ENCODE measurements around the gene CD226. TPM values are rescaled to one million over a fixed set of nuclear protein-coding genes. Genes with fewer than 3 reads are reported as not detected.

Gene CD226
- total and polyA plus RNA-seq, 4 donors, result 1.2 to 2.2 (median 1.6) TPM

DNA sequence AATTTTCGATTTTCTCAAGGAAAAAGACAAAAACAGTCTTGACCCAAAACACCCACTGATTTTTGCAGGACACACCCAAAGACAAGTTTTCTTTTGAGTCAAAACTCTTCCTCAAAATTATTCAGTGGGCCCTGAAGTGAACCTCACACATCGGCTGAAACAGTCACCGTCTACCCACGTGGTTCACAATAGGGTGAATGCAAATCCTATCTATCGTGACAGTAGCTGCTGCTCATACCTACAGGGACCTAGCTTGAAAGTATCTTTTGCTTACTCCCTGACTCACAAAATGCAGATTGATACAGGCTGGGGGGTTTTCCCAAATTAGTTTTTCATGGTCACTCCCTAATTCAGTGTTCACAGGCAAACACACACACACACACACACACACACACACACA, 10.7 kb upstream of the CD226 start:
- Histone ChIP-seq H3K4me3 (ENCODE audit: low read depth, low read length) (no peak overlapping the region), H3K9me3 (ENCODE audit: control insufficient read depth, insufficient read depth, low read length) (no peaks in the 10 kb centered on the region), H3K4me1 (ENCODE audit: control insufficient read depth, insufficient read depth, low read length) (no peaks in the 10 kb centered on the region), H3K27ac (ENCODE audit: low read depth, low read length) (no peak overlapping the region), H3K36me3 (ENCODE audit: control insufficient read depth, insufficient read depth, low read length) (no peaks in the 10 kb centered on the region), H3K27me3 (ENCODE audit: control insufficient read depth, insufficient read depth, low read length) (no peaks in the 10 kb centered on the region)
- WGBS (ENCODE audit: insufficient coverage), result 94% methylated on average over 5 of the region's 5 CpGs
- no peak for DNase-seq (ENCODE audit: low read depth in 4 of 6, low spot score in 6 of 6)

- H3K36me3 ChIP-seq (ENCODE audit: control insufficient read depth, insufficient read depth, low read length), result no peaks in the 10 kb centered on the region
- H3K4me3 ChIP-seq (ENCODE audit: low read depth, low read length), result no peak overlapping the region
- WGBS (ENCODE audit: insufficient coverage), result 90% methylated on average over 3 of the region's 3 CpGs
- no peaks in the 10 kb centered on the region for H3K9me3 ChIP-seq (ENCODE audit: control insufficient read depth, insufficient read depth, low read length)
- H3K4me1 ChIP-seq (ENCODE audit: control insufficient read depth, insufficient read depth, low read length), result no peaks in the 10 kb centered on the region
- no peak overlapping the region for H3K27ac ChIP-seq (ENCODE audit: low read depth, low read length)
- H3K27me3 ChIP-seq (ENCODE audit: control insufficient read depth, insufficient read depth, low read length), result no peaks in the 10 kb centered on the region
- DNase-seq (ENCODE audit: low read depth in 4 of 6, low spot score in 6 of 6), result no peak
Observed at GRCh38 chr18:69957747-69958146, 10.1 kb upstream of the CD226 start.

GRCh38 chr18:69956665-69957620, 9.3 kb upstream of the CD226 start:
- 53% methylated on average over 16 of the region's 20 CpGs for WGBS (ENCODE audit: insufficient coverage)
- no peak overlapping the region for H3K27ac ChIP-seq (ENCODE audit: low read depth, low read length)
- DNase-seq (ENCODE audit: low read depth in 4 of 6, low spot score in 6 of 6), result no peak
- H3K4me3 ChIP-seq (ENCODE audit: low read depth, low read length), result no peak overlapping the region
- no peaks in the 10 kb centered on the region for H3K4me1 ChIP-seq (ENCODE audit: control insufficient read depth, insufficient read depth, low read length)
- H3K36me3 ChIP-seq (ENCODE audit: control insufficient read depth, insufficient read depth, low read length), result no peaks in the 10 kb centered on the region
- no peaks in the 10 kb centered on the region for H3K27me3 ChIP-seq (ENCODE audit: control insufficient read depth, insufficient read depth, low read length)
- no peaks in the 10 kb centered on the region for H3K9me3 ChIP-seq (ENCODE audit: control insufficient read depth, insufficient read depth, low read length)

- no peaks in the 10 kb centered on the region for H3K4me1 ChIP-seq (ENCODE audit: control insufficient read depth, insufficient read depth, low read length)
- no peaks in the 10 kb centered on the region for H3K9me3 ChIP-seq (ENCODE audit: control insufficient read depth, insufficient read depth, low read length)
- H3K4me3 ChIP-seq (ENCODE audit: low read depth, low read length), result no peak overlapping the region
- H3K27ac ChIP-seq (ENCODE audit: low read depth, low read length), result no peak overlapping the region
- no peak for DNase-seq (ENCODE audit: low read depth in 4 of 6, low spot score in 6 of 6)
- H3K36me3 ChIP-seq (ENCODE audit: control insufficient read depth, insufficient read depth, low read length), result no peaks in the 10 kb centered on the region
- H3K27me3 ChIP-seq (ENCODE audit: control insufficient read depth, insufficient read depth, low read length), result no peaks in the 10 kb centered on the region
- 77% methylated on average over 2 of the region's 5 CpGs for WGBS (ENCODE audit: insufficient coverage)
Observed at GRCh38 chr18:69956057-69956456, 8.4 kb upstream of the CD226 start.

DNA sequence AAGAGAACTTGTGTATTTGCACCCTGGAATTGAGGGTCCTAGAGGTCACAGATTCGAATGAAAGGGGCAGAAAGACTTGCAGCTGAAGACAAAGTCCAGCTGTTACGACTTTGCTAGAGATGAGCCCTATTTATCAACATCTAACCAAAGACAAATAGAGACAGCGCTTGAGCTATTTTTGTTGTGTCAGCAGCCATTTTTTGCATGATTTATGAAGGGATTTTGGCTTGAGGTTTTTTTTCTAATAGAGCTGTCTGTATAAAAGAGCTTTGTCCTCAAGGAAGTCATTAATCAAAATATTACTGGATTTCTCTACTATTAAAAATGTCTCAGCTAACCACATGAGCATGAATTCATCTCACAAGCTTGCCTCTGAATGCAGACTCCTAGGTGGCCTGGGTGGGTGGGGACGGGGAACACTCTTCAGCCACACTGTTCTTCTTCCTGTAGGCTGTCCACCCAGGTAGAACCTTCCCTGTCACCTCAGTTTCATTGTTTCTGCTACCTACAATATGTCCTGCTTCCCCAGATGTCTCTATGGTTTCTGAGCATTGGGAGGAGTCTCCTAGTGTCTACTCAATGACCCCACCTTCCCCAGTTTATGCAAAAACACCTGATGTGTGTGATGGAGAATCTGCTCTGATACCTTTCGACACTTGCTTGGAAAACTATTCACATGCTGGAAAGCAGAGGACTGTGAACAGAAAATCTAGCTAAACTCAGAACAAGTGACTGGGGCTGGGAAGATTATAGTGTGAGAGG, 7.2 kb upstream of the CD226 start:
- H3K27ac ChIP-seq (ENCODE audit: low read depth, low read length), result no peak overlapping the region
- H3K27me3 ChIP-seq (ENCODE audit: control insufficient read depth, insufficient read depth, low read length), result no peaks in the 10 kb centered on the region
- no peaks in the 10 kb centered on the region for H3K4me1 ChIP-seq (ENCODE audit: control insufficient read depth, insufficient read depth, low read length)
- H3K36me3 ChIP-seq (ENCODE audit: control insufficient read depth, insufficient read depth, low read length), result no peaks in the 10 kb centered on the region
- no peaks in the 10 kb centered on the region for H3K9me3 ChIP-seq (ENCODE audit: control insufficient read depth, insufficient read depth, low read length)
- DNase-seq (ENCODE audit: low read depth in 4 of 6, low spot score in 6 of 6), result no peak
- H3K4me3 ChIP-seq (ENCODE audit: low read depth, low read length), result no peak overlapping the region
- WGBS (ENCODE audit: insufficient coverage), result no CpG with 5 or more reads among the region's 5 CpGs

DNA sequence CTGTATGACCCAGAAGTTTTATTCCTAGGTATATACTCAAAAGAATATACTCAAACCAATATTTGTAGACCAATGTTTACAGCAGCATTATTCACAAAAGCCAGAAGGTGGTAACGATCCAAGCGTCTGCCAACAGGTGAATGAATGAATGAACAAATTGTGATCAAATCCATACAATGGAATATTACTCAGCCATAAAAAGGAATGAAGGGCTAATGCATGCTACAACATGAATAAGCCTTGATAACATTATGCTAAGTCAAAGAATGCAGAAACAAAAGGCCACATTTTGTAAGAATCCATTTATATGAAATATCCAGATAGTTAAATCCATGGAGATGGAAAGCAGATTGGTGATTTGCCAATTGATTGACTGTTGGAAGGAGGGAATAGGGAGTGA, 5.5 kb upstream of the CD226 start:
- Histone ChIP-seq H3K27ac (ENCODE audit: low read depth, low read length) (no peak overlapping the region), H3K4me3 (ENCODE audit: low read depth, low read length) (no peak overlapping the region), H3K9me3 (ENCODE audit: control insufficient read depth, insufficient read depth, low read length) (no peaks in the 10 kb centered on the region), H3K27me3 (ENCODE audit: control insufficient read depth, insufficient read depth, low read length) (no peaks in the 10 kb centered on the region), H3K4me1 (ENCODE audit: control insufficient read depth, insufficient read depth, low read length) (no peaks in the 10 kb centered on the region), H3K36me3 (ENCODE audit: control insufficient read depth, insufficient read depth, low read length) (no peaks in the 10 kb centered on the region)
- no peak for DNase-seq (ENCODE audit: low read depth in 4 of 6, low spot score in 6 of 6)
- WGBS (ENCODE audit: insufficient coverage), result no CpG with 5 or more reads among the region's 2 CpGs

DNA sequence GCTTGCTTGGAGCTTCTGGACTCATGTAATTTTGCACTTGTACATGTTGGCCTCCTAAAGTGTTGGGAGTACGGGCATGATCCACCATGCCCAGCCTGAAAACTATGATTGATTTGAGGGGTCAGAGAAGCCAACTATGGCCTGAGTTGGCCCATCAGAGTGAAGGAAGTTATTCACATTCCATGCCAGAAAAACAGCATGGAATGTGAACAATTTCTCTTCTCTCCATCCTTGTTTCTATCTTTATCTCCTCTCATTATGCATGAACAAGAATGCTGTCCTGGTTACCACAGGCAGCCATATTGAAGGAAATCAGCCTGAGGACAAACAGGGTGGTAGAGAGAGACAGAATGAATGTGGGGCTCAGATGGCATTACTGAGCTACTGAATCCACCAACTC, 3.5 kb upstream of the CD226 start:
- no CpG with 5 or more reads among the region's 1 CpG for WGBS (ENCODE audit: insufficient coverage)
- H3K36me3 ChIP-seq (ENCODE audit: control insufficient read depth, insufficient read depth, low read length), result no peaks in the 10 kb centered on the region
- no peak overlapping the region for H3K27ac ChIP-seq (ENCODE audit: low read depth, low read length)
- H3K4me3 ChIP-seq (ENCODE audit: low read depth, low read length), result no peak overlapping the region
- no peaks in the 10 kb centered on the region for H3K4me1 ChIP-seq (ENCODE audit: control insufficient read depth, insufficient read depth, low read length)
- DNase-seq (ENCODE audit: low read depth in 4 of 6, low spot score in 6 of 6), result no peak
- no peaks in the 10 kb centered on the region for H3K9me3 ChIP-seq (ENCODE audit: control insufficient read depth, insufficient read depth, low read length)
- no peaks in the 10 kb centered on the region for H3K27me3 ChIP-seq (ENCODE audit: control insufficient read depth, insufficient read depth, low read length)

DNA sequence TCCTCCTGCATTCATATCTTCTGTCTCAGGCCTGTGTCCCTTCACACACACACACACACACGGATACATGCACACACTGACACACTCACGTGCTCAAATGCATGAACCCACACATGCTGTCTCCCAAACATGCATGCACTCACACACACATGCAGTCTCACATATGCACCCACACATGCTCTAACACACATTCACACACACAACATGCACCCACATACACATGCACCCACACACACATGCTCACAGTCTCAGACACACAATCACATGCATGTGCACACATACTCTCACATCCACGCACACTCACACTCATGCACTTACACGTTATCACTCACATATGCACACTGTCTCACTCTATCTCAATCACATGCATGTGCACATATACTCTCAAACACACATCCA, 1.9 kb upstream of the CD226 start:
- H3K36me3 ChIP-seq (ENCODE audit: control insufficient read depth, insufficient read depth, low read length), result no peaks in the 10 kb centered on the region
- WGBS (ENCODE audit: insufficient coverage), result 90% methylated on average over 4 of the region's 4 CpGs
- H3K4me3 ChIP-seq (ENCODE audit: low read depth, low read length), result no peak overlapping the region
- H3K27ac ChIP-seq (ENCODE audit: low read depth, low read length), result no peak overlapping the region
- no peak for DNase-seq (ENCODE audit: low read depth in 4 of 6, low spot score in 6 of 6)
- H3K4me1 ChIP-seq (ENCODE audit: control insufficient read depth, insufficient read depth, low read length), result no peaks in the 10 kb centered on the region
- H3K27me3 ChIP-seq (ENCODE audit: control insufficient read depth, insufficient read depth, low read length), result no peaks in the 10 kb centered on the region
- no peaks in the 10 kb centered on the region for H3K9me3 ChIP-seq (ENCODE audit: control insufficient read depth, insufficient read depth, low read length)

- H3K4me3 ChIP-seq (ENCODE audit: low read depth, low read length), result no peak overlapping the region
- H3K4me1 ChIP-seq (ENCODE audit: control insufficient read depth, insufficient read depth, low read length), result no peaks in the 10 kb centered on the region
- no peaks in the 10 kb centered on the region for H3K9me3 ChIP-seq (ENCODE audit: control insufficient read depth, insufficient read depth, low read length)
- 77% methylated on average over 14 of the region's 15 CpGs for WGBS (ENCODE audit: insufficient coverage)
- H3K36me3 ChIP-seq (ENCODE audit: control insufficient read depth, insufficient read depth, low read length), result no peaks in the 10 kb centered on the region
- no peak for DNase-seq (ENCODE audit: low read depth in 4 of 6, low spot score in 6 of 6)
- no peaks in the 10 kb centered on the region for H3K27me3 ChIP-seq (ENCODE audit: control insufficient read depth, insufficient read depth, low read length)
- no peak overlapping the region for H3K27ac ChIP-seq (ENCODE audit: low read depth, low read length)
Observed at GRCh38 chr18:69948919-69949537, 1.4 kb upstream of the CD226 start.

Data from spinal cord (tissue), 10 donors.